Tibial artery (tissue), 4 donors: ENCODE measurements around the gene PRMT5.
A peak's percentile ranks its signal among the peaks of the same experiment; 100 is the strongest.

Source experiments
- DNase-seq, 2 donors: peaks; one replicate each; pipeline ENCODE4 v3.0.0-alpha.2; 2019
- H3K27ac ChIP-seq, 2 donors: fragments of 200-600 bp; sonication (generic) in 1 of 2; 1 replicate in 1 of 2; 2 replicates in 1 of 2; pipeline ENCODE4 v1.5.1; 2018 to 2019; ENCODE audit warnings: mild to moderate bottlenecking in 1 of 2
- H3K27me3 ChIP-seq, 2 donors: fragments of 200-600 bp; sonication (generic) in 1 of 2; one replicate each; pipeline versions ENCODE4 v1.5.1 to v1.6.0; 2016 to 2019
- H3K36me3 ChIP-seq, 3 donors: fragments of 200-600 bp; sonication (generic) in 2 of 3; one replicate each; pipeline ENCODE4 v1.5.1; 2016 to 2019; ENCODE audit warnings: mild to moderate bottlenecking in 2 of 3
- H3K4me1 ChIP-seq, 4 donors: fragments of 200-600 bp; sonication (generic) in 2 of 4; 1 replicate in 3 of 4; 2 replicates in 1 of 4; pipeline ENCODE4 v1.5.1; 2016 to 2019
- H3K4me3 ChIP-seq, 2 donors: fragments of 200-600 bp; sonication (generic) in 1 of 2; 1 replicate in 1 of 2; 2 replicates in 1 of 2; pipeline ENCODE4 v1.5.1; 2018 to 2019; ENCODE audit warnings: mild to moderate bottlenecking in 2 of 2
- H3K9me3 ChIP-seq, 3 donors: fragments of 200-600 bp; sonication (generic) in 1 of 3; one replicate each; pipeline ENCODE4 v1.5.1; 2016 to 2019
- CTCF ChIP-seq, 2 experiments: fragments of 200-600 bp in 1 of 2; fragments of 450-650 bp in 1 of 2; IDR thresholded peaks; one replicate each; pipeline ENCODE4 v1.5.1; 2017 to 2019; ENCODE audit warnings: antibody characterized with exemption in 2 of 2, mild to moderate bottlenecking in 1 of 2, moderate library complexity in 1 of 2
- intact Hi-C: fragments of 100-400 bp; cut with DNase I; formaldehyde crosslinking; loops from one replicate; pipeline ENCODE4 v1.15.0; 2023; ENCODE audit warnings: low total_unique reads

The PRMT5 gene

DNA sequence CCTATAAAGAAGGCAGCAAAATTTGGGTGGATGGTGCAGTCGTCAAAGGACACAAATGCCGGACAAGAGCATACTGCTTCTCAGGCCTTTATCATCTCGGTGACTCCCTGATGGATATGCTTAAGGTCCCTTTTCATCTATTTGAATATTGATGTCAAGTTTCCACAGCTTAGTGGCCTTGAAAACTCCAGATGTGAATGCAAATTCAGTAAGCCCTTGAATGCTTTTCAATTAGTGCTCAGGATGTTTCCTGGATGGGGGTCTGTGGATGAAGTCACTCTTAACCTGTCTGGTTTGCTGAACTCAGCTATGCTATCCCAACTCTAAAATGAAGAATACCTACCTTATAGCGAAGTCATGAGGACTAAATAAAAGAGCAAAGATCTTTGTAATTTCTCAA, 35.5 kb downstream of the PRMT5 start:
- no peak for DNase-seq
- H3K27ac ChIP-seq, result no peak overlapping the region
- no peak overlapping the region for H3K4me3 ChIP-seq
- peaks cover 0 to 6% (median 2%) of the 10 kb centered on the region in 4 donors for H3K4me1 ChIP-seq
- no peaks in the 10 kb centered on the region for H3K9me3 ChIP-seq
- intact Hi-C loops, result no loop called here
- H3K36me3 ChIP-seq, result no peaks in the 10 kb centered on the region
- TF ChIP-seq CTCF (IDR thresholded peaks at IDR 0.05), result no peak
- no peaks in the 10 kb centered on the region for H3K27me3 ChIP-seq

- no peaks in the 10 kb centered on the region for H3K27me3 ChIP-seq
- H3K4me3 ChIP-seq, result no peak overlapping the region
- intact Hi-C loops, result no loop called here
- H3K27ac ChIP-seq, result no peak overlapping the region
- no peak for TF ChIP-seq CTCF (IDR thresholded peaks at IDR 0.05)
- no peaks in the 10 kb centered on the region for H3K9me3 ChIP-seq
- no peaks in the 10 kb centered on the region for H3K36me3 ChIP-seq
- H3K4me1 ChIP-seq, result peaks cover 0 to 10% (median 6%) of the 10 kb centered on the region in 4 donors
- peak in 1 of 2 donors; percentile 41 for DNase-seq
Observed at GRCh38 chr14:22892488-22892887, 36.7 kb downstream of the PRMT5 start.

GRCh38 chr14:22890416-22890815, 38.8 kb downstream of the PRMT5 start:
- Histone ChIP-seq H3K4me1 (peaks cover 0 to 20% (median 14%) of the 10 kb centered on the region in 4 donors), H3K27me3 (no peaks in the 10 kb centered on the region), H3K27ac (no peak overlapping the region), H3K4me3 (no peak overlapping the region), H3K36me3 (no peaks in the 10 kb centered on the region), H3K9me3 (no peaks in the 10 kb centered on the region)
- intact Hi-C loops, result no loop called here
- no peak for DNase-seq
- TF ChIP-seq CTCF (IDR thresholded peaks at IDR 0.05), result no peak

GRCh38 chr14:22888662-22889061, 40.5 kb downstream of the PRMT5 start:
- Histone ChIP-seq H3K4me3 (no peak overlapping the region), H3K27me3 (no peaks in the 10 kb centered on the region), H3K9me3 (no peaks in the 10 kb centered on the region), H3K27ac (no peak overlapping the region), H3K4me1 (peaks cover 0 to 21% (median 14%) of the 10 kb centered on the region in 4 donors), H3K36me3 (no peaks in the 10 kb centered on the region)
- no peak for TF ChIP-seq CTCF (IDR thresholded peaks at IDR 0.05)
- no peak for DNase-seq
- intact Hi-C loops, result no loop called here

GRCh38 chr14:22887990-22888378, 41.2 kb downstream of the PRMT5 start:
- Histone ChIP-seq H3K27ac (peak overlapping the region in 1 of 2 donors; percentile 68), H3K4me1 (peaks cover 0 to 27% (median 15%) of the 10 kb centered on the region in 4 donors), H3K27me3 (no peaks in the 10 kb centered on the region), H3K9me3 (no peaks in the 10 kb centered on the region), H3K4me3 (peak overlapping the region in 1 of 2 donors; percentile 74), H3K36me3 (no peaks in the 10 kb centered on the region)
- no peak for TF ChIP-seq CTCF (IDR thresholded peaks at IDR 0.05)
- intact Hi-C loops, result no loop called here
- DNase-seq, result peak in 1 of 2 donors; percentile 53
